WERI-Rb-1 (cell line): Measurements from ENCODE around the gene OLIG3.

Source experiments
- DNase-seq: peaks from one replicate; pipeline ENCODE4 v3.0.0-alpha.2; 2020
- H3K27ac ChIP-seq: fragments of 250-450 bp; sonication (Bioruptor Pico); 2 replicates; pipeline ENCODE4 v1.5.1; 2020; ENCODE audit warnings: mild to moderate bottlenecking, moderate library complexity
- H3K27me3 ChIP-seq: fragments of 250-450 bp; sonication (Bioruptor Pico); 2 replicates; pipeline ENCODE4 v1.5.1; 2021; ENCODE audit warnings: mild to moderate bottlenecking, low read depth, moderate library complexity; ENCODE audit not compliant: insufficient read depth, severe bottlenecking
- H3K36me3 ChIP-seq: fragments of 250-450 bp; sonication (Bioruptor Pico); 2 replicates; pipeline ENCODE4 v1.5.1; 2020; ENCODE audit warnings: mild to moderate bottlenecking, moderate library complexity
- H3K4me3 ChIP-seq: 2 replicates; pipeline ENCODE4 v1.5.1; 2011; ENCODE audit warnings: low read depth, mild to moderate bottlenecking, control low read depth, low read length
- H3K9me3 ChIP-seq: fragments of 250-450 bp; sonication (Bioruptor Pico); 2 replicates; pipeline ENCODE4 v1.5.1; 2021; ENCODE audit warnings: mild to moderate bottlenecking, moderate library complexity; ENCODE audit not compliant: severe bottlenecking
- CTCF ChIP-seq: IDR thresholded peaks from 2 replicates; pipeline ENCODE4 v1.5.1; 2011; ENCODE audit warnings: low read depth, mild to moderate bottlenecking, control low read depth, inconsistent platforms, low read length

OLIG3 gene

GRCh38 chr6:137480431-137480830 is 13.8 kb downstream of the OLIG3 start:
- H3K9me3 ChIP-seq, result peaks cover 2% of the 10 kb centered on the region
- TF ChIP-seq CTCF, result no peak
- H3K27me3 ChIP-seq, result peaks cover 14% of the 10 kb centered on the region
- no peaks in the 10 kb centered on the region for H3K36me3 ChIP-seq
- H3K27ac ChIP-seq, result no peak overlapping the region
- no peak for DNase-seq
- no peak overlapping the region for H3K4me3 ChIP-seq

GRCh38 chr6:137475103-137475502 is 19.1 kb downstream of the OLIG3 start:
- no peak overlapping the region for H3K27ac ChIP-seq
- no peaks in the 10 kb centered on the region for H3K36me3 ChIP-seq
- peaks cover 8% of the 10 kb centered on the region for H3K27me3 ChIP-seq
- 0 out of 2 replicates have a peak, but pooled peaks have one; percentile 1 for TF ChIP-seq CTCF
- H3K4me3 ChIP-seq, result no peak overlapping the region
- no peak for DNase-seq
- H3K9me3 ChIP-seq, result peaks cover 2% of the 10 kb centered on the region

- Histone ChIP-seq H3K27ac (no peak overlapping the region), H3K9me3 (peaks cover 2% of the 10 kb centered on the region), H3K4me3 (no peak overlapping the region), H3K36me3 (no peaks in the 10 kb centered on the region), H3K27me3 (peaks cover 8% of the 10 kb centered on the region)
- DNase-seq, result no peak
- TF ChIP-seq CTCF, result no peak
These were observed 20.6 kb downstream of the OLIG3 start for GRCh38 chr6:137473598-137473997.

- H3K27ac ChIP-seq, result no peak overlapping the region
- H3K4me3 ChIP-seq, result no peak overlapping the region
- peaks cover 2% of the 10 kb centered on the region for H3K9me3 ChIP-seq
- DNase-seq, result no peak
- no peaks in the 10 kb centered on the region for H3K36me3 ChIP-seq
- no peak for TF ChIP-seq CTCF
- peaks cover 8% of the 10 kb centered on the region for H3K27me3 ChIP-seq
These were observed 21.5 kb downstream of the OLIG3 start for GRCh38 chr6:137472641-137473137.

GRCh38 chr6:137471986-137472385 is 22.2 kb downstream of the OLIG3 start:
- DNase-seq, result no peak
- no peak overlapping the region for H3K27ac ChIP-seq

More at GRCh38 chr6:137471986-137472385, 22.2 kb downstream of the OLIG3 start:
- Histone ChIP-seq H3K36me3 (no peaks in the 10 kb centered on the region), H3K9me3 (peaks cover 2% of the 10 kb centered on the region), H3K4me3 (no peak overlapping the region), H3K27me3 (peaks cover 8% of the 10 kb centered on the region)
- no peak for TF ChIP-seq CTCF
